PC-3 (cell line): ENCODE data around the gene USP53.

Source experiments
- CTCF ChIP-seq: fragments of 300-600 bp; sonication (generic); conservative IDR thresholded peaks from 2 replicates; pipeline ENCODE4 v1.5.1; 2017; ENCODE audit warnings: antibody characterized with exemption, low read depth, mild to moderate bottlenecking, low read length
- EZH2phosphoT487 ChIP-seq: fragments of 300-600 bp; sonication (generic); IDR thresholded peaks from 2 replicates; pipeline ENCODE4 v1.6.1; 2018; ENCODE audit warnings: mild to moderate bottlenecking, antibody characterized with exemption, low read length, borderline replicate concordance

GRCh38 chr4:119284876-119285780 lies 72.6 kb downstream of the USP53 start:
- TF ChIP-seq CTCF (no peak), EZH2phosphoT487 (no peak)
